Measurements from ENCODE around the gene NFKBIB. TPM values are rescaled to one million over a fixed set of nuclear protein-coding genes. Genes with fewer than 3 reads are reported as not detected.

The NFKBIB gene
- polyA plus RNA-seq, 1 donor (not counting 4 experiments of a cell fraction or from before 2014, with no cell fraction given), result 12.3 TPM

GRCh38 chr19:38877781-38878574 is 21.8 kb upstream of the NFKBIB start, which contains the start of gene RINL:
RINL (minus strand) TSS chr19:38878275; CDS start chr19:38876742, 1,533 bp downstream.
- Histone ChIP-seq H3K4me2 (ENCODE audit: control insufficient read depth, extremely low read depth, insufficient read depth, low read depth, low read length) (peak within 1 kb of the TSS; percentile 60), H3K79me2 (ENCODE audit: control insufficient read depth, insufficient read depth, low read length) (no peaks in the 10 kb centered on the region), H3K9me3 (ENCODE audit: control insufficient read depth, low read depth, low read length) (no peaks in the 10 kb centered on the region), H3K27me3 (ENCODE audit: control insufficient read depth, extremely low read depth, insufficient read depth, low read length) (no peaks in the 10 kb centered on the region), H3K4me1 (ENCODE audit: control insufficient read depth, extremely low read depth, insufficient read depth, low read length) (peaks cover 15% of the 10 kb centered on the region), H2AFZ (ENCODE audit: control insufficient read depth, low read length) (peak within 1 kb of the TSS; percentile 92), H4K20me1 (ENCODE audit: control insufficient read depth, extremely low read depth, insufficient read depth, low read length) (no peaks in the 10 kb centered on the region), H3K9me1 (ENCODE audit: control insufficient read depth, extremely low read depth, insufficient read depth, low read length) (no peaks in the 10 kb centered on the region), H3K9ac (ENCODE audit: control insufficient read depth, extremely low read depth, insufficient read depth, low read length) (no peak within 1 kb of the TSS), H3K4me3 (ENCODE audit: control insufficient read depth in 2 of 3, extremely low read depth in 1 of 3, insufficient read depth in 2 of 3, low read depth in 1 of 3, low read length in 3 of 3) (peak within 1 kb of the TSS; percentile 27 to 48 (median 34)), H3K27ac (ENCODE audit: control insufficient read depth, insufficient read depth, low read length) (no peak within 1 kb of the TSS), H3K36me3 (ENCODE audit: control insufficient read depth in 2 of 2, extremely low read depth in 1 of 2, insufficient read depth in 2 of 2, low read length in 2 of 2) (peaks cover 4 to 7% of the 10 kb centered on the region in 2 experiments)
- TF ChIP-seq EZH2 (IDR thresholded peaks at IDR 0.05; ENCODE audit: low read length), result no peak
- no peak for TF ChIP-seq CTCF (optimal IDR thresholded peaks at IDR 0.05 in 1 of 3, IDR thresholded peaks at IDR 0.05 in 1 of 3, conservative IDR thresholded peaks at IDR 0.05 in 1 of 3; ENCODE audit: extremely low read depth in 1 of 3, insufficient read depth in 2 of 3, low read length in 3 of 3)
- dilution Hi-C loops (cut with MboI; ENCODE audit: extremely low pct_ligation_motif_present, low sequenced_read_pairs), result no loop called here
- DNase-seq (ENCODE audit: low read depth, low spot score), result no peak
- FAIRE-seq, result peak; percentile 68

GRCh38 chr19:38878575-38879399 is 21.0 kb upstream of the NFKBIB start:
- H3K27ac ChIP-seq (ENCODE audit: control insufficient read depth, insufficient read depth, low read length), result no peak overlapping the region
- peaks cover 11% of the 10 kb centered on the region for H3K4me1 ChIP-seq (ENCODE audit: control insufficient read depth, extremely low read depth, insufficient read depth, low read length)
- no peaks in the 10 kb centered on the region for H3K79me2 ChIP-seq (ENCODE audit: control insufficient read depth, insufficient read depth, low read length)
- no peak for DNase-seq (ENCODE audit: low read depth, low spot score)
- TF ChIP-seq EZH2 (IDR thresholded peaks at IDR 0.05; ENCODE audit: low read length) (no peak), CTCF (optimal IDR thresholded peaks at IDR 0.05 in 1 of 3, IDR thresholded peaks at IDR 0.05 in 1 of 3, conservative IDR thresholded peaks at IDR 0.05 in 1 of 3; ENCODE audit: extremely low read depth in 1 of 3, insufficient read depth in 2 of 3, low read length in 3 of 3) (peak in 1 of 3 experiments; percentile 20)
- H3K4me2 ChIP-seq (ENCODE audit: control insufficient read depth, extremely low read depth, insufficient read depth, low read depth, low read length), result peak overlapping the region; percentile 60
- no peaks in the 10 kb centered on the region for H3K27me3 ChIP-seq (ENCODE audit: control insufficient read depth, extremely low read depth, insufficient read depth, low read length)
- H4K20me1 ChIP-seq (ENCODE audit: control insufficient read depth, extremely low read depth, insufficient read depth, low read length), result no peaks in the 10 kb centered on the region
- H3K36me3 ChIP-seq (ENCODE audit: control insufficient read depth in 2 of 2, extremely low read depth in 1 of 2, insufficient read depth in 2 of 2, low read length in 2 of 2), result peaks cover 4 to 7% of the 10 kb centered on the region in 2 experiments
- dilution Hi-C loops (cut with MboI; ENCODE audit: extremely low pct_ligation_motif_present, low sequenced_read_pairs), result no loop called here
- H2AFZ ChIP-seq (ENCODE audit: control insufficient read depth, low read length), result peak overlapping the region; percentile 92
- H3K9me1 ChIP-seq (ENCODE audit: control insufficient read depth, extremely low read depth, insufficient read depth, low read length), result no peaks in the 10 kb centered on the region
- no peak overlapping the region for H3K9ac ChIP-seq (ENCODE audit: control insufficient read depth, extremely low read depth, insufficient read depth, low read length)
- no peak for FAIRE-seq
- H3K4me3 ChIP-seq (ENCODE audit: control insufficient read depth in 2 of 3, extremely low read depth in 1 of 3, insufficient read depth in 2 of 3, low read depth in 1 of 3, low read length in 3 of 3), result peak overlapping the region in 1 of 3 experiments; percentile 48
- H3K9me3 ChIP-seq (ENCODE audit: control insufficient read depth, low read depth, low read length), result no peaks in the 10 kb centered on the region

Data from keratinocyte (primary cell).